ENCODE data around the gene NNMT.

The NNMT gene

DNA sequence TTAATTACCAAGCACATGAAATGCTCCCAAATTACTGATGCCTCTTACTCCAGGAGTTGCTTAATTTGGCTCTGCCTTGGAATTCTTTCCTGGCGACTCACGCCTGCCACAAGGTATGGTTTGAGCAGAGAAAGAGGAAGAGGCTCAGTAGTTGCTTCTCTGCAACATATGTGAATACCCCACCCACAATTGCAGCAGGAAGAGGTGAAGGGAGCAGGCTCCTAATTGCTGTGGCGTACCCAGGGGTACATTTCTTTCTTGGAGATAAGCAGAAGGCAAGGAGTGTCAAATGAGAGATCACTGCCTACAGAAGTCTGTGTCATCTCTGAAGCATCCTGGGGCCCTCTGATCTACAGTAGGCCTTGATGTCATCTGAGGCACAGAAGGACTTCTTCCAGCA, 10.6 kb upstream of the NNMT start:
- DNase-seq, result no peak

DNA sequence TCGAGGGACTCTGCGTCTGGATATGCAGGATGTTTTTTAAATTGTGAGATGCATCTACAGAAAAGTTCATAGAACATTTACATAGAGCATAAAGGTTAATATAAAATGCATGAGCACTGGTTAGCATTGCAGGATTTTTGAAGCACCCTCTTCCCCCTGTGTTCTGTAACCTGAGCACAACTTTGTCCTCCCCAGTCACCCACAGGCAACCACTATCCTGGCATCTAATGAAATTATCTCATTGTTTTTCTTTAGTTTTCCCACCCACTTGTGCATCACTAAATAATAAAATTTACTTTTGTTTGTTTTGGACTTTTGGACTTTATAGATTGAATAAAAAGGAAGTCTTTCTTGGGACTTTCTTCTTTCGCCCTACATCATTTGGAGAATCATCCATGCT, 10.0 kb upstream of the NNMT start:
- DNase-seq, result no peak

DNA sequence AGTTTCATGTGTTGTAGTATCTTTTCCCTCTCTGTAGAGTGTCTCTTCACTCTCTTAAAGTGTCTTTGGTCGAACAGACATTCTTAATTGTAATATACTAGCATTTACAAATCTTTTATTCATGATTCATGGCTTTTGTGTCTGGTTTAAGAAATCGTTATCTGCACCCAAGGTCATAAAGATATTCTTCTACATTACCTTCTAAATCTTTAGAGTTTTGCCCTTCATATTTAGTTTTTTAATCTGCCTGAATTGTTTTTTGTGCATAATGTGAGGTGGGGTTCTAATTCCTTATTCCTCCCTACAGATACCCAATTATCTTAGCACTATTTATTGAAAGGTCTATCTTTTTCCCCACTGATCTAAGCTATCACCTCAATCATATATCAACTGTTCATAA, 9.0 kb upstream of the NNMT start:
- no peak for DNase-seq

DNA sequence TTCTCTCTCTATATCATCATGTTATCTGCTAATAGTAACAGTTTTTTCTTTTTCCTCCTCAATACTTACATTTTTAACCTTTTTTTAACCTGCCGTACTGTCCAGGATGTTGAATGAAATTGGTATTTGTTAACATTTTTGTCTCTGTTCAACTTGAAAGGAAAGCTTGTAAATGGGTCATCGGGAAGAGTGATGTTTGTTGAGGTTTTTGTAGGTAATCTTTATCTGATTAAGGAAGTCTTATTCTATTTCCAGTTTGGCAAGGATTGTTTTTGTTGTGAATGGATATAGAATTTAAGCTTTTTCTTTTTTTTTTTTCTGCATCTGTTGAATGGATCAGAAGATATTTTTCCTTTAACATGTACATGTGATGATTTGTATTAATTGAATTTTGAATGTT, 8.1 kb upstream of the NNMT start:
- no peak for DNase-seq

- DNase-seq, result no peak
Measured at GRCh38 chr11:114289779-114290178, 6.4 kb upstream of the NNMT start.

- no peak for DNase-seq
Measured at GRCh38 chr11:114290503-114291235, 5.5 kb upstream of the NNMT start.

DNA sequence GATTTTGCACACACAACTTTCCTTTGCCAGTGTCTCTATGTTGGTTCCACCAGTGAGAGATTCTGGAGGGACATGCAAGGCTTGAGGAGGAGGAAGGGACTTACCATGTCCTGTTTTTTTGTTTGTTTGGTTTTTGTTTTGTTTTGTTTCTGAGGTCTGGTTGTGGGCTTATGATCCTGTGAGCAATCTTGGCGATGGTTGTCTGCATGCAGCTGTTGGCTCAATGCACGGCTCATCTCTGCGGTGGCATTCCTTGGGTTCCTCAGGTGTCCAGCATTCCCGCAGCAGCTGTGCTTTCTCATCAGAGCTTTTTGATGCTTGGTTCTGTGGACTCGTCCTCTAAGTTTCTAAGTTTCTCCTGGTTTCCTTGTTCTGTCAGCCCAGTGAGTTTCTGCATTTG, 4.8 kb upstream of the NNMT start:
- DNase-seq, result no peak

DNA sequence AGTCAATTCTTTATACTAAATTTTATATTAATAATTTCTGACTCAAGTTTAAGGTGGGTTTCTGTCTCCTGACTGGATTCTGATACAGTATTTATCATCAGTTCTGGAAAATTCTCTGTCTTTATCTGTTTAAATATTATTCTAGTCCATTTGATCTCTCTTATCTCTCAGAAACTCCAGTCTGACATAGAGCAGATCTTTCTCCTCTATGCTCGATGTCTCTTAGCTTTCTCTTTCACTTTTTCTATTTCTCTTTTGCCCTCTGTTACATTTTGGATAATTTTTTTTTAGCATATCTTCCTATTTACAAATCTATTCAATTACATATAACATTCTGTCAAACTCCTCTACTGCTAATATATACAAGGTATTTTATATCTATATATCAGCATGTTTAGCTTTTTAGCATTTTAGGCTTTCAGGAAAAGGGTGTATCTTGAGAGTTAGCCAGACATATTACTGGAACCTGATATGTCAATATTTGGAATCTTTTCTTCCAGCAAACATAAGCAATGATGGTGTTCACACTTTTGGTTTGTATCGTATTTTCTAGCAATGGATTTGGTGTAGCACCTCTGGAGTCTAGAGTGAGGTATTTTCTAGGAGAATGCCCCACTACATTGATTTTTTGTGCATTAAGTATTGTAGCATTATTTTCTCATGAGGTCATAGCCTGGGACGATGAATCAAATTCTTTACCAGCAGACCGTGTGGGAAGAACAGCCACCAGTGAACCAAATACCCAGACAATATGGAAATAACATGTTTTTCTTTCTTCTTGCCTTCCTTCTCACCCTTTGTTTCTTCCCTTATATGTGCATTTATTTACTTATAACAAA, 4.1 kb upstream of the NNMT start:
- DNase-seq, result no peak

GRCh38 chr11:114293201-114293711, 2.9 kb upstream of the NNMT start:
- no peak for DNase-seq

- no peak for DNase-seq
Measured at GRCh38 chr11:114296605-114297372, 590 bp downstream of the NNMT start.

GRCh38 chr11:114297806-114298709, 1.9 kb downstream of the NNMT start:
- no peak for DNase-seq

GRCh38 chr11:114298710-114299109, 2.5 kb downstream of the NNMT start:
- no peak for DNase-seq

DNA sequence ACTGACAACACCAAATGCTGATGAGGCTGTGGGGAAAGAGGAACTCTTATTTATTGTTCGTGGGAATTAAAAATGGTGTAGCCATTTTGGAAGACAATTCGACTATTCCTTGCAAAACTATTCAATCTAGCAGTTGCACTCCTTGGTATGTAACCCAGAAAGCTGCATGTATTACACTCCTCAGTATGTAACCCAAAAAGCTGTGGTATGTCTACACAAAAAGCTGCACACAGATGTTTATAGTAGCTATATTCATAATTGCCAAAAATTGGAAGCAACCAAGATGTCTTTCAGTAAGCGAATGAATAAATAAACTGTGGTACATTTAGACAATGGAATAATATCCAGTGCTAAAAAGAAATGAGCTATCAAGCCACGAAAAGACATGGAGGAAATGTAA, 4.9 kb downstream of the NNMT start:
- no peak for DNase-seq

GRCh38 chr11:114301927-114302326, 5.7 kb downstream of the NNMT start:
- DNase-seq, result no peak

GRCh38 chr11:114302663-114303062, 6.5 kb downstream of the NNMT start:
- DNase-seq, result no peak

GRCh38 chr11:114304065-114304464, 7.9 kb downstream of the NNMT start:
- no peak for DNase-seq

- no peak for DNase-seq
Measured at GRCh38 chr11:114304969-114305368, 8.8 kb downstream of the NNMT start.

DNA sequence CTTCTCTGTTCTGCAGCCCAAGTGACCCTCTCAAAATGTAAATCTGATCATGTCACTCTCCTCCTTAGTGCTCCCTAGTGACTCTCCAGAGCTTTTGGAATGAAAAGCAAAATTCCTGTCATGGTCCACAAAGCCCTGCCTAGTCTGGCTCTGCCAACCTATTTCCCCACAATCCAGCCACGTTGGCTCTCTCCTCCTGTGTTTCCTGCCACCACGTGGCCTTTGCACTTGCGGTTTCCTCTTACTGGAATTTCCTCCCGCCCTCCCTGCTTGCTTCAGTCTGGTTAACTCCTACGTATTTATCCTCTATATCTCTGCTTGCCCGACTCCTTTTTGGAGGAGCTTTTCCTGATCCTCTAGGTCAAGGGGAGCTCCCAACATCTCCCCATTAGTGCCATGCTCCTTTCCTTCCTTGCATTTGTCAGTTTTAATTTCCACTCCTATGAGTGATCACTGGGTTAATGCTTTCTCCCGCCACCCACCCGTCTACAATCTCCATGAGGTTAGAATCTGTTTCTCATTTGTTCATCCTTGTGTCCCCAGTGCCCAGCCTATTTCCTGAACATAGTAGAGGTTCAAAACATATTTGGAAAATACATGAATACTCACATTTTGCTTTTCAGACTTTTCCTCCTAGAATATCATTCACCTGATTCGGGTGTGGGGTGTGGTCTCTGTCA, 11.5 kb downstream of the NNMT start:
- DNase-seq, result no peak

DNA sequence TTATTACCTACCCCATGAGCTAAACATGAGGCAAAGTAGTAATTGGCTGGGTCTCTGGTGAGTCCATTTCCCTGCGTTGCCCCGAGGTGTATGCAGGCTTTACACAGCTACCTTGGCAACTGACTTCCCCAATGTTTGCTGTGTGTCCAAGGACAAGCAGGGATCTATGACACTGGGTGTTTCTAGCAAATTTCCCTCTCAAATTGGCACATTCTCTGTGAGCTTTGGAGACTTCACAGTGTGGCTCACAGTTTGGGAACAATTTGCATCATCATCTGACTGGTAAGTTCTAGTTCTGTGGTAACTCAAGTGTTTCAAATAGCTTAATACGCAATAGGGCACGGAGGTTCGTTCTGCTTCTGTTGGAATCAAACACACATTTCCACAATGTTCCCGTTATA, 12.5 kb downstream of the NNMT start:
- no peak for DNase-seq

- no peak for DNase-seq
Measured at GRCh38 chr11:114309517-114309916, 13.3 kb downstream of the NNMT start.

DNA sequence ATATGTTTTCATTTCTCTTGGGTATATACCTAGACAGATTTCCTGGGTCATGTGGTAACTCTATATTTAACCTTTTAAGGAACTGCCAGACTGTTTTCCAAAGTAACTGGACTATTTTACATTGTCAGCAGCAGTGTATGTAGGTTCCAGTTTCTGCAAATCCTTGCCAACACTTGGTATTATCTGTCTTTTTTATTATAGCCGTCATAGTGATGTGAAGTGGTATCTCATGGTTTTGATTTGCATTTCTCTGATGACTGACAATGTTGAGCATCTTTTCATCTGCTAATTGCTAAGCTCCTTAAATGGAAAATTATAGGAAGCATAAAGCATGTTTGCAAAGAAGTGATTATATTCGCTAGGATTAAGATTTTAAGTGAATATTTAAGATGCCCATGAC, 13.9 kb downstream of the NNMT start:
- DNase-seq, result no peak

DNA sequence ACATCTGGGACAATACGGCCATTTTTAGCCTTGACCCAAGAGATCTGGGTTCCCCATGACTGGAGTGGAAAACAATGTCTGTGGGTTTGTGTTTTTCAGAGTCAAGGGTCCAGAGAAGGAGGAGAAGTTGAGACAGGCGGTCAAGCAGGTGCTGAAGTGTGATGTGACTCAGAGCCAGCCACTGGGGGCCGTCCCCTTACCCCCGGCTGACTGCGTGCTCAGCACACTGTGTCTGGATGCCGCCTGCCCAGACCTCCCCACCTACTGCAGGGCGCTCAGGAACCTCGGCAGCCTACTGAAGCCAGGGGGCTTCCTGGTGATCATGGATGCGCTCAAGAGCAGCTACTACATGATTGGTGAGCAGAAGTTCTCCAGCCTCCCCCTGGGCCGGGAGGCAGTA, 15.7 kb downstream of the NNMT start:
- DNase-seq, result no peak
